Peyer's patch (tissue), 4 donors: Measurements from ENCODE around the gene RAB15. TPM values are rescaled to one million over a fixed set of nuclear protein-coding genes. Genes with fewer than 3 reads are reported as not detected.

Experiments
- DNase-seq, 3 donors: peaks; one replicate each; pipeline ENCODE4 v3.0.0-alpha.2; 2017 to 2019
- H3K27ac ChIP-seq, 4 donors: fragments of 200-600 bp; sonication (generic); one replicate each; pipeline ENCODE4 v1.5.1; 2016 to 2019
- H3K27me3 ChIP-seq, 2 donors: fragments of 200-600 bp; sonication (generic); one replicate each; pipeline ENCODE4 v1.5.1; 2019
- H3K36me3 ChIP-seq, 3 donors: fragments of 200-600 bp; sonication (generic); one replicate each; pipeline ENCODE4 v1.5.1; 2016 to 2019
- H3K4me1 ChIP-seq, 4 donors: fragments of 200-600 bp; sonication (generic); one replicate each; pipeline ENCODE4 v1.5.1; 2016 to 2019
- H3K4me3 ChIP-seq, 4 donors: fragments of 200-600 bp; sonication (generic); 1 replicate in 3 of 4; 2 replicates in 1 of 4; pipeline ENCODE4 v1.5.1; 2016 to 2019; ENCODE audit warnings: mild to moderate bottlenecking in 1 of 4
- H3K9me3 ChIP-seq, 4 donors: fragments of 200-600 bp; sonication (generic); one replicate each; pipeline ENCODE4 v1.5.1; 2016 to 2019; ENCODE audit warnings: mild to moderate bottlenecking in 1 of 4
- POLR2A ChIP-seq, 2 donors: fragments of 450-650 bp; IDR thresholded peaks; one replicate each; pipeline ENCODE4 v1.5.1; 2017; ENCODE audit warnings: antibody characterized with exemption in 2 of 2, mild to moderate bottlenecking in 2 of 2, moderate library complexity in 2 of 2
- total RNA-seq, 4 donors: library from RNA; depleted of rRNA; stranded (reverse); fragments of >200 nt; gene quantifications; one replicate each; pipeline ENCODE4 v1.1.0, GENCODE V29; 2016
- TF ChIP-seq, protein P1 (sequence below), 6 experiments: fragments of 450-650 bp in 4 of 6; fragments of 200-600 bp in 2 of 6; sonication (generic) in 1 of 6; IDR thresholded peaks; one replicate each; pipeline ENCODE4 v1.5.1; 2017 to 2019; ENCODE audit warnings: antibody characterized with exemption in 6 of 6, mild to moderate bottlenecking in 3 of 6, moderate library complexity in 1 of 6

The RAB15 gene
- total RNA-seq, 4 donors from 2014 or later = 17.4 to 29.8 (median 22.4) TPM

GRCh38 chr14:65011538-65011937, 39.4 kb upstream of the RAB15 start:
- Histone ChIP-seq H3K9me3 (no peaks in the 10 kb centered on the region), H3K4me3 (no peak overlapping the region), H3K4me1 (no peaks in the 10 kb centered on the region), H3K27ac (no peak overlapping the region), H3K36me3 (peaks cover 0 to 37% (median 0%) of the 10 kb centered on the region in 3 donors), H3K27me3 (no peaks in the 10 kb centered on the region)
- no peak for TF ChIP-seq POLR2A (IDR thresholded peaks at IDR 0.05)
- TF ChIP-seq, protein P1, sequence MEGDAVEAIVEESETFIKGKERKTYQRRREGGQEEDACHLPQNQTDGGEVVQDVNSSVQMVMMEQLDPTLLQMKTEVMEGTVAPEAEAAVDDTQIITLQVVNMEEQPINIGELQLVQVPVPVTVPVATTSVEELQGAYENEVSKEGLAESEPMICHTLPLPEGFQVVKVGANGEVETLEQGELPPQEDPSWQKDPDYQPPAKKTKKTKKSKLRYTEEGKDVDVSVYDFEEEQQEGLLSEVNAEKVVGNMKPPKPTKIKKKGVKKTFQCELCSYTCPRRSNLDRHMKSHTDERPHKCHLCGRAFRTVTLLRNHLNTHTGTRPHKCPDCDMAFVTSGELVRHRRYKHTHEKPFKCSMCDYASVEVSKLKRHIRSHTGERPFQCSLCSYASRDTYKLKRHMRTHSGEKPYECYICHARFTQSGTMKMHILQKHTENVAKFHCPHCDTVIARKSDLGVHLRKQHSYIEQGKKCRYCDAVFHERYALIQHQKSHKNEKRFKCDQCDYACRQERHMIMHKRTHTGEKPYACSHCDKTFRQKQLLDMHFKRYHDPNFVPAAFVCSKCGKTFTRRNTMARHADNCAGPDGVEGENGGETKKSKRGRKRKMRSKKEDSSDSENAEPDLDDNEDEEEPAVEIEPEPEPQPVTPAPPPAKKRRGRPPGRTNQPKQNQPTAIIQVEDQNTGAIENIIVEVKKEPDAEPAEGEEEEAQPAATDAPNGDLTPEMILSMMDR (IDR thresholded peaks at IDR 0.05) = no peak
- no peak for DNase-seq

- no peaks in the 10 kb centered on the region for H3K9me3 ChIP-seq
- DNase-seq = no peak
- no peak overlapping the region for H3K27ac ChIP-seq
- TF ChIP-seq, protein P1 (IDR thresholded peaks at IDR 0.05) = no peak
- H3K36me3 ChIP-seq = peaks cover 0 to 28% (median 0%) of the 10 kb centered on the region in 3 donors
- no peaks in the 10 kb centered on the region for H3K4me1 ChIP-seq
- no peak overlapping the region for H3K4me3 ChIP-seq
- no peaks in the 10 kb centered on the region for H3K27me3 ChIP-seq
Observed at GRCh38 chr14:65010211-65010931, 38.2 kb upstream of the RAB15 start.

GRCh38 chr14:65007202-65007601, 35.1 kb upstream of the RAB15 start:
- TF ChIP-seq, protein P1 (IDR thresholded peaks at IDR 0.05) = no peak
- no peak for TF ChIP-seq POLR2A (IDR thresholded peaks at IDR 0.05)
- no peaks in the 10 kb centered on the region for H3K4me1 ChIP-seq
- no peak overlapping the region for H3K27ac ChIP-seq
- DNase-seq = no peak
- no peaks in the 10 kb centered on the region for H3K27me3 ChIP-seq
- H3K4me3 ChIP-seq = no peak overlapping the region
- H3K9me3 ChIP-seq = no peaks in the 10 kb centered on the region
- H3K36me3 ChIP-seq = peaks cover 0 to 12% (median 0%) of the 10 kb centered on the region in 3 donors

- Histone ChIP-seq H3K36me3 (peaks cover 0 to 5% (median 0%) of the 10 kb centered on the region in 3 donors), H3K9me3 (no peaks in the 10 kb centered on the region), H3K27me3 (no peaks in the 10 kb centered on the region), H3K4me3 (no peak overlapping the region), H3K4me1 (no peaks in the 10 kb centered on the region), H3K27ac (no peak overlapping the region)
- DNase-seq = no peak
- TF ChIP-seq POLR2A (IDR thresholded peaks at IDR 0.05) = no peak
- TF ChIP-seq, protein P1 (IDR thresholded peaks at IDR 0.05) = no peak
Observed at GRCh38 chr14:65006261-65006721, 34.2 kb upstream of the RAB15 start.

GRCh38 chr14:65003394-65003793, 31.3 kb upstream of the RAB15 start:
- Histone ChIP-seq H3K4me3 (no peak overlapping the region), H3K4me1 (no peaks in the 10 kb centered on the region), H3K27me3 (no peaks in the 10 kb centered on the region), H3K9me3 (no peaks in the 10 kb centered on the region), H3K27ac (no peak overlapping the region), H3K36me3 (no peaks in the 10 kb centered on the region)
- no peak for DNase-seq
- TF ChIP-seq, protein P1 (IDR thresholded peaks at IDR 0.05) = no peak
- TF ChIP-seq POLR2A (IDR thresholded peaks at IDR 0.05) = no peak
